Measurements from ENCODE around the gene RSPO1. TPM values are rescaled to one million over a fixed set of nuclear protein-coding genes. Genes with fewer than 3 reads are reported as not detected.

RSPO1 gene
- total and polyA plus RNA-seq, 4 donors = 0.06 to 0.14 (median 0.08) TPM; not detected in 1

GRCh38 chr1:37677143-37677439 is 42.4 kb upstream of the RSPO1 start:
- Histone ChIP-seq H3K4me3 (ENCODE audit: low read depth in 1 of 3, low read length in 3 of 3) (no peak overlapping the region), H3K27me3 (ENCODE audit: control insufficient read depth in 4 of 4, insufficient read depth in 4 of 4, low read length in 3 of 4) (peaks cover 0 to 3% (median 0%) of the 10 kb centered on the region in 4 donors), H3K4me1 (ENCODE audit: control insufficient read depth in 4 of 4, insufficient read depth in 4 of 4, low read length in 3 of 4) (no peaks in the 10 kb centered on the region), H3K9ac (ENCODE audit: low read depth in 1 of 2, low read length in 2 of 2) (no peak overlapping the region), H3K9me3 (ENCODE audit: control insufficient read depth in 4 of 4, low read length in 3 of 4) (no peaks in the 10 kb centered on the region), H3K27ac (ENCODE audit: low read depth in 1 of 2, low read length in 2 of 2) (no peak overlapping the region), H3K36me3 (ENCODE audit: control insufficient read depth in 4 of 4, insufficient read depth in 3 of 4, low read depth in 1 of 4, low read length in 3 of 4) (peaks cover 0 to 7% (median 0%) of the 10 kb centered on the region in 4 donors)
- 68% methylated on average over 4 of the region's 4 CpGs for WGBS
- DNase-seq (ENCODE audit: low spot score) = no peak
- TF ChIP-seq YY1 (IDR thresholded peaks at IDR 0.05) (no peak), ATF3 (IDR thresholded peaks at IDR 0.05) (no peak), RAD21 (IDR thresholded peaks at IDR 0.05) (no peak), HNF4A (conservative IDR thresholded peaks at IDR 0.05) (no peak), TAF1 (conservative IDR thresholded peaks at IDR 0.05) (no peak), FOXA1 (IDR thresholded peaks at IDR 0.05) (no peak), NR2F2 (IDR thresholded peaks at IDR 0.05) (no peak), SP1 (IDR thresholded peaks at IDR 0.05) (no peak), HNF4G (IDR thresholded peaks at IDR 0.05) (no peak), EGR1 (IDR thresholded peaks at IDR 0.05; ENCODE audit: low read depth in 2 of 2) (no peak), FOXA2 (IDR thresholded peaks at IDR 0.05) (no peak)
- TF ChIP-seq, protein P1, sequence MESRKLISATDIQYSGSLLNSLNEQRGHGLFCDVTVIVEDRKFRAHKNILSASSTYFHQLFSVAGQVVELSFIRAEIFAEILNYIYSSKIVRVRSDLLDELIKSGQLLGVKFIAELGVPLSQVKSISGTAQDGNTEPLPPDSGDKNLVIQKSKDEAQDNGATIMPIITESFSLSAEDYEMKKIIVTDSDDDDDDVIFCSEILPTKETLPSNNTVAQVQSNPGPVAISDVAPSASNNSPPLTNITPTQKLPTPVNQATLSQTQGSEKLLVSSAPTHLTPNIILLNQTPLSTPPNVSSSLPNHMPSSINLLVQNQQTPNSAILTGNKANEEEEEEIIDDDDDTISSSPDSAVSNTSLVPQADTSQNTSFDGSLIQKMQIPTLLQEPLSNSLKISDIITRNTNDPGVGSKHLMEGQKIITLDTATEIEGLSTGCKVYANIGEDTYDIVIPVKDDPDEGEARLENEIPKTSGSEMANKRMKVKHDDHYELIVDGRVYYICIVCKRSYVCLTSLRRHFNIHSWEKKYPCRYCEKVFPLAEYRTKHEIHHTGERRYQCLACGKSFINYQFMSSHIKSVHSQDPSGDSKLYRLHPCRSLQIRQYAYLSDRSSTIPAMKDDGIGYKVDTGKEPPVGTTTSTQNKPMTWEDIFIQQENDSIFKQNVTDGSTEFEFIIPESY (IDR thresholded peaks at IDR 0.05) = no peak
- TF ChIP-seq, protein P2, sequence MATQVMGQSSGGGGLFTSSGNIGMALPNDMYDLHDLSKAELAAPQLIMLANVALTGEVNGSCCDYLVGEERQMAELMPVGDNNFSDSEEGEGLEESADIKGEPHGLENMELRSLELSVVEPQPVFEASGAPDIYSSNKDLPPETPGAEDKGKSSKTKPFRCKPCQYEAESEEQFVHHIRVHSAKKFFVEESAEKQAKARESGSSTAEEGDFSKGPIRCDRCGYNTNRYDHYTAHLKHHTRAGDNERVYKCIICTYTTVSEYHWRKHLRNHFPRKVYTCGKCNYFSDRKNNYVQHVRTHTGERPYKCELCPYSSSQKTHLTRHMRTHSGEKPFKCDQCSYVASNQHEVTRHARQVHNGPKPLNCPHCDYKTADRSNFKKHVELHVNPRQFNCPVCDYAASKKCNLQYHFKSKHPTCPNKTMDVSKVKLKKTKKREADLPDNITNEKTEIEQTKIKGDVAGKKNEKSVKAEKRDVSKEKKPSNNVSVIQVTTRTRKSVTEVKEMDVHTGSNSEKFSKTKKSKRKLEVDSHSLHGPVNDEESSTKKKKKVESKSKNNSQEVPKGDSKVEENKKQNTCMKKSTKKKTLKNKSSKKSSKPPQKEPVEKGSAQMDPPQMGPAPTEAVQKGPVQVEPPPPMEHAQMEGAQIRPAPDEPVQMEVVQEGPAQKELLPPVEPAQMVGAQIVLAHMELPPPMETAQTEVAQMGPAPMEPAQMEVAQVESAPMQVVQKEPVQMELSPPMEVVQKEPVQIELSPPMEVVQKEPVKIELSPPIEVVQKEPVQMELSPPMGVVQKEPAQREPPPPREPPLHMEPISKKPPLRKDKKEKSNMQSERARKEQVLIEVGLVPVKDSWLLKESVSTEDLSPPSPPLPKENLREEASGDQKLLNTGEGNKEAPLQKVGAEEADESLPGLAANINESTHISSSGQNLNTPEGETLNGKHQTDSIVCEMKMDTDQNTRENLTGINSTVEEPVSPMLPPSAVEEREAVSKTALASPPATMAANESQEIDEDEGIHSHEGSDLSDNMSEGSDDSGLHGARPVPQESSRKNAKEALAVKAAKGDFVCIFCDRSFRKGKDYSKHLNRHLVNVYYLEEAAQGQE (IDR thresholded peaks at IDR 0.05) = no peak
- TF ChIP-seq, protein P3, sequence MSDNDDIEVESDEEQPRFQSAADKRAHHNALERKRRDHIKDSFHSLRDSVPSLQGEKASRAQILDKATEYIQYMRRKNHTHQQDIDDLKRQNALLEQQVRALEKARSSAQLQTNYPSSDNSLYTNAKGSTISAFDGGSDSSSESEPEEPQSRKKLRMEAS (IDR thresholded peaks at IDR 0.05) = no peak

DNA sequence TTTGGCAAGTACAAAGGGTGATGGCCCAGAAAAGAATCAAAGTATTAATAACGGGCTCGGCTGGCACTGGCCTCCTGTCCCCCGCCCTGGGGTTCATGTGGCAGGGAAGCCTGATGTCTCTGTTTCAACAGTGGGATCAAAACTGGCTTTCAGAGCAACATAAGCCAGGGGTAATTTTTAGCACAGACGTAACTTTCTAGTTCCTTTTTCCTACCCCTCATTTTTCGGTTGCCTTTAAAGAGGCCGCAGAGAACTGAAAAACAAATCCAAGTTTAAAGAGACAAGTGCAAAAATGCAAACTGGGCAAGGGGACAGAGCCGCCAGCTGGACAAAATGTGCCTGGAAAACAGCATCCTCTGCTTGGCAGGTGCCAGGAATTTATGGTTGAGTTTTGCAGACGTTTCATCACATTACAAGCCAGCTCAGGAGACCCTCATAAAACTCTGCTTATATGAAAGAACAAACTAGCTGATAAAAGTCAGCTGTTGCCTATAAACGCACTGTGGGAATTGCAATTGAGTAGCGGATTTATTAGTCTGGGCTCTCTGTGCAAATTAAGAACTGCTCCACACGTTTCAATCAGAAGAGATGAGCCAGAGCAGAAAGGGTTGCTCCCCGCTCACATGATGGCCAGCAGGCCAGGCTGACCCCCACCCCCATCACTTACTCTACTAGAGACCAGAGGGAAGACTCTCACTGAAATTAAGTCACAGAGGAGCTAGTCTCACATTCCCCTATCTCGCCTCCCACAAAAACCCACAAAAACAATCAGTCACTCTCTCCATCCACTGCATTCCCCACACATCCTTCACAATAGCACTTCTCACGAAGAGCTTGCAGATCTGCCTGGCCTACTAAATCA is 41.8 kb upstream of the RSPO1 start:
- H3K9ac ChIP-seq (ENCODE audit: low read depth in 1 of 2, low read length in 2 of 2) = no peak overlapping the region
- H3K4me1 ChIP-seq (ENCODE audit: control insufficient read depth in 4 of 4, insufficient read depth in 4 of 4, low read length in 3 of 4) = no peaks in the 10 kb centered on the region
- no peaks in the 10 kb centered on the region for H3K9me3 ChIP-seq (ENCODE audit: control insufficient read depth in 4 of 4, low read length in 3 of 4)
- DNase-seq (ENCODE audit: low spot score) = no peak
- H3K4me3 ChIP-seq (ENCODE audit: low read depth in 1 of 3, low read length in 3 of 3) = no peak overlapping the region
- H3K27me3 ChIP-seq (ENCODE audit: control insufficient read depth in 4 of 4, insufficient read depth in 4 of 4, low read length in 3 of 4) = peaks cover 0 to 3% (median 0%) of the 10 kb centered on the region in 4 donors
- H3K36me3 ChIP-seq (ENCODE audit: control insufficient read depth in 4 of 4, insufficient read depth in 3 of 4, low read depth in 1 of 4, low read length in 3 of 4) = peaks cover 0 to 4% (median 0%) of the 10 kb centered on the region in 4 donors
- no peak overlapping the region for H3K27ac ChIP-seq (ENCODE audit: low read depth in 1 of 2, low read length in 2 of 2)
- TF ChIP-seq GABPA (IDR thresholded peaks at IDR 0.05 in 1 of 2, conservative IDR thresholded peaks at IDR 0.05 in 1 of 2) (no peak), YY1 (IDR thresholded peaks at IDR 0.05) (no peak), SP1 (IDR thresholded peaks at IDR 0.05) (no peak), EGR1 (IDR thresholded peaks at IDR 0.05; ENCODE audit: low read depth in 2 of 2) (no peak), RAD21 (IDR thresholded peaks at IDR 0.05) (no peak), RXRA (IDR thresholded peaks at IDR 0.05) (no peak), FOXA2 (IDR thresholded peaks at IDR 0.05) (no peak), FOXA1 (IDR thresholded peaks at IDR 0.05) (no peak), NR2F2 (IDR thresholded peaks at IDR 0.05) (no peak), ATF3 (IDR thresholded peaks at IDR 0.05) (no peak), TAF1 (conservative IDR thresholded peaks at IDR 0.05) (no peak), HNF4G (IDR thresholded peaks at IDR 0.05) (no peak), HNF4A (conservative IDR thresholded peaks at IDR 0.05) (no peak)
- TF ChIP-seq, protein P3 (IDR thresholded peaks at IDR 0.05) = no peak
- WGBS = 58% methylated on average over 14 of the region's 14 CpGs

Data from liver (tissue), 9 donors.